GM12891 (cell line): ENCODE results near the gene SLC16A8.

Source experiments
- POLR2A ChIP-seq: IDR thresholded peaks from 2 replicates; pipeline ENCODE4 v1.6.1; 2011; ENCODE audit warnings: low read depth, low read length, control low read depth
- POLR2AphosphoS5 ChIP-seq: IDR thresholded peaks from 2 replicates; pipeline ENCODE4 v1.6.1; 2011; ENCODE audit warnings: low read depth, low read length, control low read depth
- POU2F2 ChIP-seq: IDR thresholded peaks from 2 replicates; pipeline ENCODE4 v1.6.1; 2011; ENCODE audit warnings: low read depth, mild to moderate bottlenecking, control low read depth, low read length, moderate library complexity
- TAF1 ChIP-seq: IDR thresholded peaks from 2 replicates; pipeline ENCODE4 v1.6.1; 2011; ENCODE audit warnings: low read depth, low read length, control low read depth

GRCh38 chr22:38085056-38085455 lies 1.1 kb upstream of the SLC16A8 start:
- TF ChIP-seq POLR2A = no peak
- no peak for TF ChIP-seq POU2F2
- no peak for TF ChIP-seq POLR2AphosphoS5
- no peak for TF ChIP-seq TAF1
